ENCODE data around the gene NOS1AP.

DNA sequence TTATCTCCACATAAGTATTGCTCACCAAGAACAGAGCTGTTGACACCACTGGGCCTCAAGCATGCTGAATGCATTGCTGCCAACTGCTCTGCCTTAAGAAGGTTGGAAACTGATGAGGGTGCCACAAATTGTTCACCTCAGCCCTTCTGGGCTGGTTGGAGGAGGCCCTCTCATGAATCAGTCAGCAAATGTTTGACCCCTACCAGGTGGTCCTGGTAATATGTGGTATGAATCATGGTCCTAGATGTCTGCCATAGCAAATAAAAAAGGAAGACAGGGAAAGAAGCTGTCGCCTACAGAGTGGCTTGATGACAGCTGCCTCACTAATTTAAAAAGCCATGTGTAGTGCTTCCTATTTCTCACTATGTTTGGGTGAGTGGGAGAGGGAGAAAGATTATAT is 295.0 kb downstream of the NOS1AP start:
- no peak for TF ChIP-seq ZNF274 (IDR thresholded peaks at IDR 0.05; ENCODE audit: low read depth, low read length)
- TF ChIP-seq YY1 (IDR thresholded peaks at IDR 0.05; ENCODE audit: insufficient read depth, insufficient read length), result no peak
